Measurements from ENCODE around the gene CA10. TPM values are rescaled to one million over a fixed set of nuclear protein-coding genes. Genes with fewer than 3 reads are reported as not detected.

The CA10 gene
- total and polyA plus RNA-seq, 2 donors (not counting 1 experiment from before 2014, with no cell fraction given) = not detected

GRCh38 chr17:51833620-51834019 lies 324.9 kb downstream of the CA10 start:
- no peak overlapping the region for H3K4me2 ChIP-seq (ENCODE audit: extremely low read depth, insufficient read depth, low read length)
- H3K4me3 ChIP-seq (replicated peaks in 1 of 4; ENCODE audit: control extremely low read depth in 1 of 4, insufficient read depth in 1 of 4, low read depth in 3 of 4, low read length in 4 of 4) = no peak overlapping the region
- no peak overlapping the region for H3K9ac ChIP-seq (ENCODE audit: insufficient read depth, low read length)
- H3K27ac ChIP-seq (ENCODE audit: insufficient read depth, low read length) = no peak overlapping the region
- DNase-seq (ENCODE audit: low read depth in 2 of 2) = no peak
- H2AFZ ChIP-seq (ENCODE audit: low read length) = no peak overlapping the region
- no peaks in the 10 kb centered on the region for H3K4me1 ChIP-seq (ENCODE audit: control insufficient read depth, extremely low read depth, insufficient read depth, low read length)
- no peaks in the 10 kb centered on the region for H3K36me3 ChIP-seq (ENCODE audit: control insufficient read depth, insufficient read depth, low read length)
- TF ChIP-seq CTCF (conservative IDR thresholded peaks at IDR 0.05 in 1 of 2, IDR thresholded peaks at IDR 0.05 in 1 of 2; ENCODE audit: low read depth in 1 of 2, low read length in 2 of 2) (no peak), EZH2 (IDR thresholded peaks at IDR 0.05; ENCODE audit: low read length, missing control alignments) (no peak)
- H4K20me1 ChIP-seq (ENCODE audit: control insufficient read depth, extremely low read depth, insufficient read depth, low read length) = no peaks in the 10 kb centered on the region
- no peaks in the 10 kb centered on the region for H3K9me3 ChIP-seq (ENCODE audit: control insufficient read depth, insufficient read depth, low read depth, low read length)
- no peaks in the 10 kb centered on the region for H3K27me3 ChIP-seq (ENCODE audit: control insufficient read depth, insufficient read depth, low read length)
- H3K79me2 ChIP-seq (ENCODE audit: control insufficient read depth, insufficient read depth, low read length) = no peaks in the 10 kb centered on the region

- Histone ChIP-seq H3K4me2 (ENCODE audit: extremely low read depth, insufficient read depth, low read length) (no peak overlapping the region), H3K27me3 (ENCODE audit: control insufficient read depth, insufficient read depth, low read length) (no peaks in the 10 kb centered on the region), H3K9me3 (ENCODE audit: control insufficient read depth, insufficient read depth, low read depth, low read length) (no peaks in the 10 kb centered on the region), H4K20me1 (ENCODE audit: control insufficient read depth, extremely low read depth, insufficient read depth, low read length) (no peaks in the 10 kb centered on the region), H3K9ac (ENCODE audit: insufficient read depth, low read length) (no peak overlapping the region), H3K36me3 (ENCODE audit: control insufficient read depth, insufficient read depth, low read length) (no peaks in the 10 kb centered on the region), H3K4me1 (ENCODE audit: control insufficient read depth, extremely low read depth, insufficient read depth, low read length) (no peaks in the 10 kb centered on the region), H2AFZ (ENCODE audit: low read length) (no peak overlapping the region), H3K4me3 (replicated peaks in 1 of 4; ENCODE audit: control extremely low read depth in 1 of 4, insufficient read depth in 1 of 4, low read depth in 3 of 4, low read length in 4 of 4) (no peak overlapping the region), H3K79me2 (ENCODE audit: control insufficient read depth, insufficient read depth, low read length) (no peaks in the 10 kb centered on the region), H3K27ac (ENCODE audit: insufficient read depth, low read length) (no peak overlapping the region)
- DNase-seq (ENCODE audit: low read depth in 2 of 2) = no peak
- no peak for TF ChIP-seq EZH2 (IDR thresholded peaks at IDR 0.05; ENCODE audit: low read length, missing control alignments)
- no peak for TF ChIP-seq CTCF (conservative IDR thresholded peaks at IDR 0.05 in 1 of 2, IDR thresholded peaks at IDR 0.05 in 1 of 2; ENCODE audit: low read depth in 1 of 2, low read length in 2 of 2)
These were observed 325.5 kb downstream of the CA10 start for GRCh38 chr17:51833045-51833444.

- H3K27me3 ChIP-seq (ENCODE audit: control insufficient read depth, insufficient read depth, low read length) = no peaks in the 10 kb centered on the region
- H3K27ac ChIP-seq (ENCODE audit: insufficient read depth, low read length) = no peak overlapping the region
- no peaks in the 10 kb centered on the region for H3K36me3 ChIP-seq (ENCODE audit: control insufficient read depth, insufficient read depth, low read length)
- H3K9me3 ChIP-seq (ENCODE audit: control insufficient read depth, insufficient read depth, low read depth, low read length) = no peaks in the 10 kb centered on the region
- TF ChIP-seq EZH2 (IDR thresholded peaks at IDR 0.05; ENCODE audit: low read length, missing control alignments) = no peak
- TF ChIP-seq CTCF (conservative IDR thresholded peaks at IDR 0.05 in 1 of 2, IDR thresholded peaks at IDR 0.05 in 1 of 2; ENCODE audit: low read depth in 1 of 2, low read length in 2 of 2) = no peak
- no peaks in the 10 kb centered on the region for H4K20me1 ChIP-seq (ENCODE audit: control insufficient read depth, extremely low read depth, insufficient read depth, low read length)
- no peak overlapping the region for H3K4me3 ChIP-seq (replicated peaks in 1 of 4; ENCODE audit: control extremely low read depth in 1 of 4, insufficient read depth in 1 of 4, low read depth in 3 of 4, low read length in 4 of 4)
- H3K9ac ChIP-seq (ENCODE audit: insufficient read depth, low read length) = no peak overlapping the region
- no peak overlapping the region for H2AFZ ChIP-seq (ENCODE audit: low read length)
- H3K4me2 ChIP-seq (ENCODE audit: extremely low read depth, insufficient read depth, low read length) = no peak overlapping the region
- no peaks in the 10 kb centered on the region for H3K79me2 ChIP-seq (ENCODE audit: control insufficient read depth, insufficient read depth, low read length)
- DNase-seq (ENCODE audit: low read depth in 2 of 2) = no peak
- no peaks in the 10 kb centered on the region for H3K4me1 ChIP-seq (ENCODE audit: control insufficient read depth, extremely low read depth, insufficient read depth, low read length)
These were observed 327.6 kb downstream of the CA10 start for GRCh38 chr17:51830886-51831285.
